Mesodermal cell (in vitro differentiated cells): ENCODE results near the gene TSPAN19. TPM values are rescaled to one million over a fixed set of nuclear protein-coding genes. Genes with fewer than 3 reads are reported as not detected.
A peak's percentile ranks its signal among the peaks of the same experiment; 100 is the strongest.

Experiments
- H3K27ac ChIP-seq: 2 replicates; pipeline ENCODE4 v1.7.0; 2013; ENCODE audit warnings: mild to moderate bottlenecking, low read depth, low read length, moderate library complexity; ENCODE audit not compliant: severe bottlenecking
- H3K36me3 ChIP-seq: 2 replicates; pipeline ENCODE4 v1.7.1; 2013; ENCODE audit warnings: mild to moderate bottlenecking, low read length, moderate library complexity; ENCODE audit not compliant: control insufficient read depth, insufficient read depth
- H3K4me1 ChIP-seq: one replicate; pipeline ENCODE4 v1.7.1; 2013; ENCODE audit warnings: mild to moderate bottlenecking, low read length; ENCODE audit not compliant: insufficient read depth, control insufficient read depth, poor library complexity, severe bottlenecking
- H3K4me3 ChIP-seq: 2 replicates; pipeline ENCODE4 v1.7.0; 2013; ENCODE audit warnings: low read length, control low read depth, mild to moderate bottlenecking; ENCODE audit not compliant: insufficient read depth, poor library complexity, severe bottlenecking; ENCODE audit errors: extremely low read depth
- H3K9me3 ChIP-seq: 2 replicates; pipeline ENCODE4 v1.7.1; 2013; ENCODE audit warnings: mild to moderate bottlenecking, low read length, moderate library complexity; ENCODE audit not compliant: control insufficient read depth
- WGBS, 2 experiments: methylation state at CpG; one replicate each; pipeline ENCODE4 v1.1.5; 2013; ENCODE audit warnings: missing lambda C conversion rate in 2 of 2; ENCODE audit not compliant: insufficient coverage in 2 of 2; 5-methylcytosine and 5-hydroxymethylcytosine counted together
- polyA plus RNA-seq, 2 experiments: library from polyadenylated mRNA; stranded (reverse); fragments of 50-300 nt; gene quantifications; one replicate each; pipeline ENCODE4 v1.2.3, GENCODE V29; 2013

Gene TSPAN19
- 0.44 TPM for polyA plus RNA-seq (2013, experiment 1 of 2)
- polyA plus RNA-seq (2013, experiment 2 of 2) = 1.1 TPM

DNA sequence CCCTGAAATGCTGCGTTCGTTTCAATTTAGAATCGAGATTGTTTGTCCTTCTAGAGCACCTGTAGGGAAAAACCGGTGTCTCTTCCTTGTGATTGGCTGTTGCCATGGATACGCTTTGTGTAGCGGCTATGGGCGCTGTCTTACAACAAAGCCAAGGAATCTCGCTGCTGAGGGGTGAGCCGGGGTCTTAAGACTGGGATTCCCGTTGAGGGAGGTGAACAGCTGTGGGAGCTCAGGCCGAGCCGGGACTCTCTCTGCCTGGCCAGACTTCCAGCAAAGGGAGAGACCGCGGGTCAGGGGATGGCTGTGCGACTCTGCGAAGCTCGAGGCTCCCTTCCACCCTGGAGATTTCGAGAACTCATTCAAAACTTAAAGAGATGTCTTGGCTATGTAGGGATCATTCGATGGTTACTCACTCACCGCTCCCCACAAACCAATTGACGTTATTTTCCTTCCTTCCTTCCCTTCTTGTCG lies at the start of gene TSPAN19, which contains the start of gene LRRIQ1:
TSPAN19 (minus strand) TSS at position 44 of the 474 bp plus-strand sequence. CDS start 6,331 bp downstream, outside the sequence.
LRRIQ1 (plus strand) TSS at position 118 of the 474 bp plus-strand sequence. CDS start 1,826 bp downstream, outside the sequence.
- 0% methylated on average over 12 to 13 of the region's 22 CpGs for WGBS, 2 experiments
- Histone ChIP-seq H3K27ac (peak within 1 kb of the TSS; percentile 65), H3K4me3 (peak within 1 kb of the TSS; percentile 42)

DNA sequence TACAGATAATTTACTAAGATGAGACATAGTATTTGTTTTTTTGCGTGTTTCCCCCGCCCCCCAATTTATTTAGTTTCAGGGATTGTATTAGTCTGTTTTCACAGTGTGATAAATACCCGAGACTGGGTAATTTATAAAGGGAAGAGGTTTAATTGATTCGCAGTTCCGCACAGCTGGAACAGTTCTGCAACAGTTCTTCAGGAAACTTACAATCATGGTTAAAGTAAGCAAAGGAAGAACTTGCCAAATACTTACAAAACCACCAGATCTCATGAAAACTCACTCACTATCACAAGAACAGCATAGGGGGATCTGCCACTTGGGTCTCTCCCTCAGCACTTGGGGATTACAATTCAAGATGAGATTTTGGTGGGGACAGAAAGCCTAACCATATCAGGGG lies 49.0 kb upstream of the TSPAN19 start:
- no peaks in the 10 kb centered on the region for H3K4me1 ChIP-seq
- WGBS, 2 experiments = 92 to 100% methylated on average over 2 of the region's 5 CpGs
- H3K9me3 ChIP-seq = no peaks in the 10 kb centered on the region
- H3K27ac ChIP-seq = no peak overlapping the region
- H3K36me3 ChIP-seq = no peaks in the 10 kb centered on the region
- no peak overlapping the region for H3K4me3 ChIP-seq

More for the DNA sequence above, at the start of gene TSPAN19, which contains the start of gene LRRIQ1:
- Histone ChIP-seq H3K36me3 (no peaks in the 10 kb centered on the region), H3K9me3 (no peaks in the 10 kb centered on the region), H3K4me1 (no peaks in the 10 kb centered on the region)

DNA sequence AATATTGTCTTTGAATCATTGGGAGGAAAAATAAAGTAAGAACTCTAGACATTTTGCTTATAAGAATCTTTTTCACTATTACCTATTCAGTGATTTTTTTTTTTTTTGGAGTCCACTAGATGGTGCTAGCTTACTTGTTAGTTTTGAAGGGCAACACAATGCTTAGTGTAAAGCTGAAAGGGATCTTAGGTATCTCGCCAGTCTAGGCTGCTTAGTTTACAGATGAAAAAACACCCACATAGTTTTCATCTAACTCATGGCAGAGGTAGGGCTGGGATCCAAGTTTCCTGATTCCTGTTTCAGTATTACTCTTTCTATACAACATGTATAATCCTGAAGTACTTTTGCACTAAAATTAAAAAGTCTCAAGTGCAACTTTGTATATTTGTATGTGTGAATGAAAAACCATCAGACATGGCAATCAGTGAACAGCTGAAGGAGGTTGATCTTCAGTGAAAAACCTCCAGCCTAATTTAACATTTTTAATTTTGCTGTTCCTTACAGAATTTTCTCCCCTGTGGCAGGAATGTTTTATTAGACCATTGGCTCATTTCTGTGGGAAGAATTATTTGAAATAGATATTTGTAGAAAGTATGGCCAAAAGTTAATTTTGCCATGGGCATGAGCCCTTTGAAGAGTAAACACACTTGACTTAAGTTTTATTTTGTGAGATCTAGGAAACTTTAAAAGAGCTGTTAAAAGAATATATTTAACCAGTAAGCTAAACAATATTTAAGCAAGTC lies 40.8 kb upstream of the TSPAN19 start:
- H3K27ac ChIP-seq = no peak overlapping the region
- no CpG with 5 or more reads among the region's 1 CpG for WGBS, 2 experiments

DNA sequence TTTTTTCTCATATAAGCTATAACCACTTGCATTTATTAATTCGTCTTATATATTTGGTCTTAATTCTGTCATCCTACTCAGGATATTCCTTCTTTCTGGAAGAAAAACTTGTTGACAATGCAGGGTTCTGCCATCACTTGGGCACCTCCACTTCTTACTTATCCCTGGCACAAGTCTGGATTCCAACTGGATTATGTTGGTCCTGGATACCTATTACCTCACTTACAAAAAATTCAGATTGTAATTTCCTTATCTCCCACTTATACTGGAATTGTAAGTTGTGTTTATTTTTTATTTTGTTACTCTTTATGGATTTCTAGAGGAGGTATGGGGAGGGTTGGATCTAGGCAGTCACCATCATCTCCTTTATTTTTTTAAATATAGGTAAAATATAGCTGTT lies 36.7 kb upstream of the TSPAN19 start:
- H3K27ac ChIP-seq = no peak overlapping the region
- H3K4me3 ChIP-seq = no peak overlapping the region
- no peaks in the 10 kb centered on the region for H3K36me3 ChIP-seq
- H3K4me1 ChIP-seq = no peaks in the 10 kb centered on the region
- no peaks in the 10 kb centered on the region for H3K9me3 ChIP-seq
- 100% methylated on average over 1 of the region's 1 CpG for WGBS, 2 experiments

More for the DNA sequence above, 40.8 kb upstream of the TSPAN19 start:
- H3K36me3 ChIP-seq = no peaks in the 10 kb centered on the region
- H3K4me3 ChIP-seq = no peak overlapping the region
- H3K4me1 ChIP-seq = no peaks in the 10 kb centered on the region
- H3K9me3 ChIP-seq = no peaks in the 10 kb centered on the region

DNA sequence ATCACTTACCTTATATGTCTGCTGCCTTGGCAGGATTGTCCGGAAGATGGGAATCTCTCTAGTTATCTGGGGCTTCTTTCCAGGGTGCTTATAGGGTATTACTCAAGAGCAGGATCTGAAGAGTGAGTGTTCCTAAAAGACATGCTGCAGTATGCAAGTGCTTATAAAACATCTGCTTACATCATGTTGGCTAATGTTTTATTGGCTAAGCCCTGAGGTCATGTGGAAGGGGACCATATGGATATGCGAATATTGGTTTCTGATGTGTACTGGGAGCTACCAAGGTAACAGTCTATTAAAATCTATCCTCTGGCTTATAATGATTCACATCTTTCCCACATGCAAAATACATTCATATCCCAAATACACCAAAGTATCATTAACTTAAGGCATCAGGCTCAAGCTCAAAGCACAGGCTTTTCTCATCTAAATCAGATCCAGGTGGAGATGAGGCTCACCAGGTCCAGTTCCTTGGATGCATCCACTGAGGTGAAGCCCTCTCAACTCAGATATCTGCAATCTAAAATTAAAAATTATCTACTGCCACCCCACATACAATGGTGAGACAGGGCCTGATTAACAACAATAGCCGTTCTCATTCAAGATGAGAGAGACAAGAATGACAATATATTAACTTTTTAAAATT lies 29.9 kb upstream of the TSPAN19 start:
- H3K4me3 ChIP-seq = no peak overlapping the region
- no peaks in the 10 kb centered on the region for H3K36me3 ChIP-seq
- H3K27ac ChIP-seq = no peak overlapping the region
- WGBS, 2 experiments = 80 to 100% methylated on average over 1 to 2 of the region's 3 CpGs
- no peaks in the 10 kb centered on the region for H3K4me1 ChIP-seq
- H3K9me3 ChIP-seq = no peaks in the 10 kb centered on the region

DNA sequence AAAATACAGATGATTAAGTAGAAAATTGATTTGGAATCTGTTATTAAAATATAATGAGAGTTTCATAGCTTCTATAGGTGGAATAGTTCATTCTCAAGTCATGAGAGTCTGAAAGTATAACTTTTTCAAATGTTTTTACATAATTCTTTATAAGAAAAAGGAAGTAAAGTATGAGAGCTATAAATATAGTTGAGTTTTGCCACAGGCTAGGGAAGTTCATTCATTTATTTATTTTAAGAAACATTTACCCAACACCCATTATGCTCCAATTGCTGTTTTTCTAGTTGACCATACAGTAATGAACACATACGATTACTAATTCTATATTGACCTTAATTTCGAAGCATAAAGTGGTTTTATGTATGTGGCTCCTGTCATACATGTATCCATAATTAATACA lies 24.8 kb upstream of the TSPAN19 start:
- H3K4me1 ChIP-seq = no peaks in the 10 kb centered on the region
- no peak overlapping the region for H3K27ac ChIP-seq
- no CpG with 5 or more reads among the region's 2 CpGs for WGBS, 2 experiments
- no peaks in the 10 kb centered on the region for H3K9me3 ChIP-seq
- H3K4me3 ChIP-seq = no peak overlapping the region
- no peaks in the 10 kb centered on the region for H3K36me3 ChIP-seq

DNA sequence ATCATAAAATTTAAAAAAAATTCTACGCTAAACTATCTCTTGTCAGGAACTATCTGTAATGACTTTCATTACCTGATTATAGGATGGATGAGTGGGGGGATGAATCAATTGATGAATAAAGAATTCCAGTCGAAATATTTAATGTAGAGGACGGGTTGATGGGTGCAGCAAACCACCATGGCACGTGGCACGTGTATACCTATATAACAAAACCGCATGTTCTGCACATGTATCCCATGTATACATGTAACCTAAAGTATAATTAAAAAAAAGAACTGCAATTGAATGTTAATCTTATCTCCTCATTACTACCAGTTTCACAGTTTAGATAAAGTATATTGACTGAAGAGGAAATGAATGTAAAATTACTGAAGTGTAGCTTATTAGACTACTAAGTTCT lies 23.5 kb upstream of the TSPAN19 start:
- H3K4me1 ChIP-seq = no peaks in the 10 kb centered on the region
- no peaks in the 10 kb centered on the region for H3K36me3 ChIP-seq
- H3K27ac ChIP-seq = no peak overlapping the region
- H3K4me3 ChIP-seq = no peak overlapping the region
- no CpG with 5 or more reads among the region's 6 CpGs for WGBS, 2 experiments
- no peaks in the 10 kb centered on the region for H3K9me3 ChIP-seq

DNA sequence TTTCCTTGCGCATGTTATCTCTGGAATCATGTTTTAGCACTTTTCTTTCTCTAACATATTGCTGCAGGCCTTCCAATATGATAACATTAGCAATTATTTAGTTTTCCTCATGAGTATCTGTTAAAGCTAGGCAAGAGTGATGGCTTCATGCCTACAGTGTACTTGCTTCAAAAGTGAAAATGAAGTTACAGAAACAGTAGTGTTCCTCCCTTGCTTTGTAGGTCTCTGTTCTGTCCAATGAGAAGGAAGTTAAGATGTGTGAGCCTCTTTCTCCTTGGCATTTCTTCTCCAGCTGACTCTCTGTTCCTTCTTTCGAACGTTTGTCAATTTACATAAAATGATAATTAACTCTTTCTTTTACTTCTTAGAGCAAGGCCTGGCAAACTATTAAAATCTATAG lies 22.3 kb upstream of the TSPAN19 start:
- Histone ChIP-seq H3K27ac (no peak overlapping the region), H3K9me3 (no peaks in the 10 kb centered on the region), H3K4me1 (no peaks in the 10 kb centered on the region), H3K4me3 (no peak overlapping the region), H3K36me3 (no peaks in the 10 kb centered on the region)
- WGBS, 2 experiments = 100% methylated on average over 1 of the region's 3 CpGs

DNA sequence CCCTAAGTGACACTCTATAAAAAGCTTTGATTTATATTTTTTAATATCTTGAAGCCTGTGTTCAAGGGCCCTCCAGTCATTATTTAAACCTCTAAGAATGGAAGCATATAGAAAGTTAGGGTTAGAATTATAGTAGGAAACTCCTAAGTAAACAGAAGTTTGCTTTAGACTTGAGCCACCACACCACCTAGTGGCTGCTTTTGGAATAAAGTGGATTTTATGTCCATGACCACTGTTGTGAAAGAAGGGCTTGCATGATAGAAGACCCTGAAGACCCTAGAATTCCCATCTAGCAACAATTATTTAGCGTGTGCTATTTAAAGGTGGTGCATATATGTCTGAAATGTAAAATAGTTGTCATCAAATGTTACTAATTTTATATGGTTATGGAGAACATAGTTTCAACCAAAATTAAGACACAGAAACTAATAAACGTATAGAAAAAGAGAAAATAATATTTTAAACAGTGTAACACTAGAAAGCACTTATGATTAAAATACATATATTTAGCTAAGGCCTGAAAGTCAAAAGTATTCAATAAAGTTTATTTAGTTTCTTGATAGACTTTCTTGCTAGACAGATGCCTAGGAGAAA lies 21.4 kb upstream of the TSPAN19 start:
- Histone ChIP-seq H3K27ac (no peak overlapping the region), H3K9me3 (no peaks in the 10 kb centered on the region), H3K4me1 (no peaks in the 10 kb centered on the region), H3K36me3 (no peaks in the 10 kb centered on the region), H3K4me3 (no peak overlapping the region)
- no CpG with 5 or more reads among the region's 2 CpGs for WGBS, 2 experiments

DNA sequence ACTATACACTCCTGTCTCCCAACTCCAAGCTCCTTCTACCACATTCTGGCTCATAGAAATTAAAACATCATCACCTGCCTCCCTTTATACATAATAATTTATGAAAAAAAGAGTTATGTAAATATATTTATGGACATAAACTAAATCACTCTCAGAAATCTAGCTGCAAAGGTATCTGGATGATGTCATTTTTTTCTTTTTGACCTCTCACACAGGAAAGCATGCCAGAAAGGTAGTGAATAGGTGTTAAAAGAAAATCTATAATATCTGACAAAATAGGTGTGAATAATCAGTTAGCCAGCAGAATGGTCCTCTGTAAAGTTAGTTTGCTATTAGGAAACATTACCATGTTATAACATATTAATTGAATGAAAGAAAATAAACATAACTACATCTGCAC lies 7.8 kb upstream of the TSPAN19 start:
- H3K9me3 ChIP-seq = no peaks in the 10 kb centered on the region
- no peaks in the 10 kb centered on the region for H3K4me1 ChIP-seq
- no peak overlapping the region for H3K4me3 ChIP-seq
- H3K27ac ChIP-seq = no peak overlapping the region
- H3K36me3 ChIP-seq = no peaks in the 10 kb centered on the region
